IPS-15b (cell line): ENCODE data around the gene NAA25.
"Not testable (repeated sequence)": the region's sequence is repeated elsewhere in the genome, so short reads cannot be mapped to it uniquely, and the experiment has no call there.

Experiments
- H3K27me3 ChIP-seq: one replicate; pipeline ENCODE4 v1.6.1; 2013; ENCODE audit warnings: low read length; ENCODE audit not compliant: control insufficient read depth, insufficient read depth
- H3K36me3 ChIP-seq: one replicate; pipeline ENCODE4 v1.6.1; 2013; ENCODE audit warnings: low read length; ENCODE audit not compliant: control insufficient read depth, insufficient read depth
- H3K4me1 ChIP-seq: one replicate; pipeline ENCODE4 v1.6.1; 2013; ENCODE audit warnings: mild to moderate bottlenecking, low read length; ENCODE audit not compliant: control insufficient read depth, insufficient read depth
- H3K4me3 ChIP-seq: one replicate; pipeline ENCODE4 v1.5.1; 2013; ENCODE audit warnings: low read depth, low read length
- H3K9ac ChIP-seq: one replicate; pipeline ENCODE4 v1.6.1; 2013; ENCODE audit warnings: low read depth, mild to moderate bottlenecking, low read length
- H3K9me3 ChIP-seq: one replicate; pipeline ENCODE4 v1.6.1; 2013; ENCODE audit warnings: mild to moderate bottlenecking, low read length; ENCODE audit not compliant: control insufficient read depth, insufficient read depth

The NAA25 gene

DNA sequence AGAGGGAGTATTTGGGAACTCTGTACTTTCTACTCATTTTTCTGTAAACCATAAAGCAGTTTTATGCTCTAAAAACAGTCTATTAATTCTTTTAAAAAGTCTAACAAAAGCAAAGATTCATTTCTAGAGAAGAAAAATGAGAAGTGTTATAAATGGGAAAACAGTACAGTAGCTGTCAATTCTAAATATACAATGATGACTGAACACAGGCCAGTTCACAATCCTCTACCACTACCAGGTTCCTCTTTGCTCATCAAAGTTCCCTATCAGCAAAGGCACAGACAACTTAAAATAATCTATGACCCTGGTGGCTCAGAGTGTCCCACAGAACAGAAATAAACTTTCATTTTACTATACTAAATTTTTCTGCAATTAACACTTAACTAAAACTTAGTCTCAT, 12.5 kb downstream of the NAA25 start:
- H3K4me1 ChIP-seq, result no peaks in the 10 kb centered on the region
- H3K36me3 ChIP-seq, result peaks cover 32% of the 10 kb centered on the region
- no peaks in the 10 kb centered on the region for H3K27me3 ChIP-seq
- H3K9me3 ChIP-seq, result no peaks in the 10 kb centered on the region
- H3K4me3 ChIP-seq, result no peak overlapping the region
- no peak overlapping the region for H3K9ac ChIP-seq

- Histone ChIP-seq H3K4me1 (no peaks in the 10 kb centered on the region), H3K9ac (no peak overlapping the region), H3K4me3 (no peak overlapping the region), H3K9me3 (no peaks in the 10 kb centered on the region), H3K27me3 (no peaks in the 10 kb centered on the region), H3K36me3 (peaks cover 41% of the 10 kb centered on the region)
Measured at GRCh38 chr12:112091563-112091962, 17.0 kb downstream of the NAA25 start.

DNA sequence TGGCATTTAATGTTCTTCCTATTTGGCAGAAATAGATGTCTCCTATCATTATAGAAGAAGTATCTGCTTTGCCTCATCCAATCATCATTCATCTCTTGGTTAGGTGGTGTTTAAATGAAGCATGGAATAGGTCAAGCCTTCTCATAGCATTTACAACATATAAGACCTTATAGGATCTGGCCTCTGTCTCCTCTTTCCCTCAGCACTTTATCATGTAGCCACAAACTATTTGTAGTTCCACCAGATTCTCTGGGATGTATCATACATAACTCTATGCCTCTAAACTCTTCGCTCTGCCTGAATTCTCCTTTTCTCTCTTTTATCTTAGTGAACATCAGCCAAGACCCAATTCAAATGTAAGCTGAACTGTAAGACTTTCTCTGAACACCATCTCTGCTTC, 20.7 kb downstream of the NAA25 start:
- Histone ChIP-seq H3K36me3 (peaks cover 31% of the 10 kb centered on the region), H3K9ac (no peak overlapping the region), H3K4me1 (no peaks in the 10 kb centered on the region), H3K4me3 (no peak overlapping the region), H3K27me3 (no peaks in the 10 kb centered on the region), H3K9me3 (no peaks in the 10 kb centered on the region)

DNA sequence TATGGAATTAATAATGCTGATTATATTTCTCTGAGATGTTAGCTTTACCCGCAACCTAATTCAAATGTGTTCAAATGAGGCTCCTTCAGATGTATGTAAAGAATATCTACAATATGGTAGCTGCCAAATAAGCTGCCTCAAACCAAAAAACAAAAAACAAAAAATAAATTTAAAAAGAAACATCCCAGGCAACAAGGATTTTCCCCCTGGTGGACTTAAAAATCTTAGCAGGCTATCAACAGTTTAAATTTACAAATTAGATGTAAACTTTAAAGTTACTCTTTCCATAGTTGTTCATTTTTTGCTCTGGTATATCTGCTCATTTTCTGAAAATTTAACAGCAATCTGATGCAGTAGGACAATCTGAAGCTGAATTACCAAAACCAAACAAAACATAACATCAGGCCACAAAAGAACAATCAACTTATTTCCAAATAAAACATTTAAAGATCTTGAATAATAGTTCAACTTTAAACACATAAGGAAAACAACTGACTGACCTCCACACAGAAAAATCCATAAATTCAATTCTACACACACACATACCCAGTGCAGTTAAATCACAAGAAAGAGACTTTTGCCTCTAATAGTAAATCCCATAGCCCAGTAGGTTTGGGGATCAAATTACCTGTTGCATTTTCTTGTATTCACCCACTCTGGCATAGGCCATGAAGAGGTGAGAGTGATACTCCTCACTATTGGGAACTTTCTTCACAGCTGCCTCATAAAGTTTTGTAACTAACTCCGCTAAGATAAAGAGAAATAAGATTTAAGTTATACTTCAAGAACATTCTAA, 21.3 kb downstream of the NAA25 start:
- no peaks in the 10 kb centered on the region for H3K4me1 ChIP-seq
- no peak overlapping the region for H3K9ac ChIP-seq
- H3K27me3 ChIP-seq, result no peaks in the 10 kb centered on the region
- H3K36me3 ChIP-seq, result peaks cover 28% of the 10 kb centered on the region
- no peak overlapping the region for H3K4me3 ChIP-seq
- no peaks in the 10 kb centered on the region for H3K9me3 ChIP-seq

DNA sequence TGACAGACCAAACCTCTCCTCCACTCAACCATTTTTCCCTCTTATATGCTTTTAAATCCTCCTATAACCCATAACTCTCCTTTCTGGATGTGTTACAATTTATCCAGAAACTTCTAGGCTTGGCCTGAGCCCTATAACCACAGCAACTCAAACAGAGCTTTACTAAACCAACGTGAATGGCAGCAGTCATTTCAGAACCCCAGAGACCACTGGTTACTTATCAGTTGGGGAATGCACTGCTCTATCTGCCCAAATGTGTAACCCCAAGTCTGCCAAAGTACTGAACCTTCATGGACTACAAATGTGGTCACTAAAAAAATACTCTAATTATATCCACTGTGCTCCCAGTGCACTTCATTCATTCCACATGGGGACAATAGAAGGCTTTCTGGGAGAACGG, 42.0 kb downstream of the NAA25 start:
- Histone ChIP-seq H3K4me1 (no peaks in the 10 kb centered on the region), H3K27me3 (no peaks in the 10 kb centered on the region), H3K4me3 (no peak overlapping the region), H3K36me3 (peaks cover 32% of the 10 kb centered on the region), H3K9me3 (no peaks in the 10 kb centered on the region), H3K9ac (no peak overlapping the region)

GRCh38 chr12:112063273-112063672, 45.3 kb downstream of the NAA25 start:
- peaks cover 23% of the 10 kb centered on the region for H3K36me3 ChIP-seq
- H3K4me3 ChIP-seq, result no peak overlapping the region
- H3K27me3 ChIP-seq, result no peaks in the 10 kb centered on the region
- no peak overlapping the region for H3K9ac ChIP-seq
- no peaks in the 10 kb centered on the region for H3K9me3 ChIP-seq
- H3K4me1 ChIP-seq, result no peaks in the 10 kb centered on the region

DNA sequence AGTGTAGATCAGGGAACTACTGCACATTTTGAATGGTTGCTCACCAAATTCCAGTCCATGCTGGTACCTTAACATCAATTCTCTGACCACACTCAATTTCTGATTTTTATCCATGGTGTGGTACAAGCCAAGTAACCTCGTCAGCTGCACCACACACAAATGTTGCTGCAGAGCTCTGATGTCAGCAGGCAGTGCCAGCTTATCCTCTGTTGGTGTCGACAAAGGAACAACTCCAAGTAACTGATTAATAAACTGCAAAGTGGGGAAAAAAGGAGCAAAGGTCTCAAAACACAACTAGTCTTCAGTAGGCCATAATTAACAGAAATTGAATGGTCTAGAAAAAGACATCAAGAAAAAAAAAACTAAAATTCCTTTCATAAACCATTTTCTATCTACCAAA, 47.4 kb downstream of the NAA25 start:
- Histone ChIP-seq H3K36me3 (peaks cover 21% of the 10 kb centered on the region), H3K4me3 (no peak overlapping the region), H3K4me1 (no peaks in the 10 kb centered on the region), H3K27me3 (no peaks in the 10 kb centered on the region), H3K9ac (no peak overlapping the region), H3K9me3 (no peaks in the 10 kb centered on the region)

DNA sequence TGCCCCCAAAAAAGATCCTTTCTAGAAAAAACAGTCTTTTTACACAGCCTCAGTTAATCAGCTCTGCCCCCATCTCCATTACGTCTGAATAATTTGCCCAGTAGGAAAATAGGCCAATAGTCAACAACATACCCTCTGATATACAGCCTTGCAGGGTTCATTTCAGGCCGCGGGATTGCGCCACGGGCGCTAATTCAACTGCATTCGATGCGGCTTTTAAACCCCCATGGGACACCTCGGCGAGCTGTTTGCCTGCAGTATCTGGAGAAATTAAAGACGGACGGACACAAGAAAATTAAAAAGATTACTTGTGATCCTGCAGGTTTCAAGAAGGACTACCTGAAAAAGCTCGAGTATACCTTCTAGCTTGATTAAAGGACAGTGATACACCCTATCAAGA, 59.2 kb downstream of the NAA25 start:
- Histone ChIP-seq H3K27me3 (no peaks in the 10 kb centered on the region), H3K9ac (no peak overlapping the region), H3K9me3 (no peaks in the 10 kb centered on the region), H3K4me1 (no peaks in the 10 kb centered on the region), H3K4me3 (no peak overlapping the region), H3K36me3 (peaks cover 21% of the 10 kb centered on the region)

DNA sequence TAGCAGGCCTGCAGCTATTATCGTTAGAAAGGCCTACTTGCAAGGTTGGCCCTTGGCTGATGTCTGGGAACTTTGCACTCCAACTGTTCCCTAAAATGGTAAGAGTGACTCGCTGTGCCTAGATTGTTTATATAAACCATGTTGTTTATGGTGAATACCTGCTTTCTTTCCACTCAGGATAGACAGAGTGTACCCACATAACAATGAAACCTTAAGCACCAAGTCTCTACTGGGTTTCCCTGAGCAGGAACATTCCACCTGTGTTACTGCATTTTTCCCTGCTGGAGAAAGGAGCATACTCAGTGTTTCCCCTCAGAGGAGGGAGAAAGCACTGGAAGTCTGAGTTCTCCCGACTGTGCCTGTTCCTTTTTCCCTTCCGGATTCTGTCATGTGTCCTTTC, 62.6 kb downstream of the NAA25 start:
- no peaks in the 10 kb centered on the region for H3K27me3 ChIP-seq
- H3K9ac ChIP-seq, result no peak overlapping the region
- H3K4me3 ChIP-seq, result no peak overlapping the region
- H3K9me3 ChIP-seq, result no peaks in the 10 kb centered on the region
- peaks cover 15% of the 10 kb centered on the region for H3K36me3 ChIP-seq
- no peaks in the 10 kb centered on the region for H3K4me1 ChIP-seq

GRCh38 chr12:112036614-112037013, 72.0 kb downstream of the NAA25 start:
- not testable (repeated sequence) for H3K4me1 ChIP-seq, H3K9ac ChIP-seq, H3K9me3 ChIP-seq, H3K27me3 ChIP-seq, H3K4me3 ChIP-seq
- H3K36me3 ChIP-seq, result peaks cover 15% of the 10 kb centered on the region

GRCh38 chr12:112035219-112035785, 73.3 kb downstream of the NAA25 start:
- no peaks in the 10 kb centered on the region for H3K9me3 ChIP-seq
- H3K4me3 ChIP-seq, result no peak overlapping the region
- H3K4me1 ChIP-seq, result peaks cover 8% of the 10 kb centered on the region
- no peak overlapping the region for H3K9ac ChIP-seq
- H3K27me3 ChIP-seq, result no peaks in the 10 kb centered on the region
- peaks cover 19% of the 10 kb centered on the region for H3K36me3 ChIP-seq

DNA sequence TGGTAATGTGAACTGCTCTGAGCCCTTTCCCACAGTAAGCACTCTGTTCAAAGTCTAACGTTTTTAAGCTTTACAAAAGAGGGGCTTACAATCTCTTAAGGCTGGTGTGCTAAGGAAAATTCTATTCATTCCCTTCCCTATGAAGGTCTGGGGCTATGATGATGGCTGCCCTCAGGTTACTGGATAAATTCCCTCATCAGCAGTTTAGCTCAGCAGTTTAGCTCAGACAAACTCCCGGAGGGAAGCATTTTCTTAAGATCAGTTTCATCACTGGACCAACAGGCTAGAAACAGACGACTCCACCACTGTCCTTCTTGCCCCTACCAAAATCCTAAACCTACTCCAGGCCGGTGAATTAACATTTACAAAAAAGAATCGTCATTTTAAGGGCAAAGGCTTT, 76.3 kb downstream of the NAA25 start:
- no peaks in the 10 kb centered on the region for H3K27me3 ChIP-seq

More for the DNA sequence above, 76.3 kb downstream of the NAA25 start:
- H3K4me1 ChIP-seq, result peaks cover 8% of the 10 kb centered on the region
- peaks cover 20% of the 10 kb centered on the region for H3K36me3 ChIP-seq
- H3K9me3 ChIP-seq, result no peaks in the 10 kb centered on the region
- no peak overlapping the region for H3K9ac ChIP-seq
- no peak overlapping the region for H3K4me3 ChIP-seq
